ENCODE measurements around the gene SUSD4.
A peak's percentile ranks its signal among the peaks of the same experiment; 100 is the strongest.

Gene SUSD4

GRCh38 chr1:223188618-223189356 is 175.2 kb downstream of the SUSD4 start:
- DNase-seq (ENCODE audit: low read depth, low spot score): no peak

DNA sequence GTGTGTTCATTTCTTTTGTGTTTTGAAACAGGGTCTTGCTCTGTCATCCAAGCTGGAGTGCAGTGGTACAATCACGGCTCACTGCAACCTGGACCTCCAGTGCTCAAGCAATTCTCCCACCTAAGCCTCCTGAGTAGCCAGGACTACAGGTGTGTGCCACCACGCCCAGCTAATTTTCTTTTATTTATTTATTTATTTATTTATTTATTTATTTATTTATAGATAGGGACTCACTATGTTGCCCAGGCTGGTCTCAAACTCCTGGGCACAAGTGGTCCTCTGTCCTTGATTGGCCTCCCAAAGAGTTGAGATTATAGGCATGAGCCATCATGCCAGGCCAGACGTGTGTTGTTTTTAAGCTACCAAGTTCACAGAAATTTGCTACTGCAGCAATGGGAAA is 177.2 kb downstream of the SUSD4 start:
- DNase-seq (ENCODE audit: low read depth, low spot score): no peak

DNA sequence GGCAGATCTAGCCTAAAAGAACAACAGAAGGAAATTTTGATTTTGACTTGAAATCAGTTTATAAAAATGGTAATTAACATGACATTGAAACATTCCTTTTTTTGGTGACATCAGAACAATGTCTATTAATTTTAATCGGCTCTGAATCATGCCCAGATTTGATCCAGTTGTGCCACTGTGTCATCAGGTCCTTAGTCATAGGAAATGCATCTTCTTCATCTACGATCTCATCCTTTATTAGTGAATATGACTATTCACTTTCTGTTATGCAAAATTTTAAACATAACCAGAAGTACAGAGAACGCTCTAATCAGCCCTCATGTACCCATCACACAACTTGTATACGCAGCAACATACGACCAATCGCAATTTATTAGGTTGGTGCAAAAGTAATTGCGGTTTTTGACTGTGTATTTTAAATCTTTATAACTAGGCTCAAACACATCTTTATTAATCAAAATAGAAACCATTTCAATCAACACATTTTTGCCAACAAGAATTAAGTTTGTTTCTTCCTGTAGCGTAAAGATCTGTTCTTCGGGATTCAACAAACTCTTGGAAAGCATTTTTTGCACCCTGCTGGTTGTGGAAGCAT is 180.6 kb downstream of the SUSD4 start:
- DNase-seq (ENCODE audit: low read depth, low spot score): no peak

GRCh38 chr1:223180731-223181321 is 183.2 kb downstream of the SUSD4 start:
- DNase-seq (ENCODE audit: low read depth, low spot score): no peak

- no peak for DNase-seq (ENCODE audit: low read depth, low spot score)
Observed at GRCh38 chr1:223179786-223180185, 184.2 kb downstream of the SUSD4 start.

GRCh38 chr1:223179280-223179679 is 184.7 kb downstream of the SUSD4 start:
- DNase-seq (ENCODE audit: low read depth, low spot score): no peak

GRCh38 chr1:223177681-223178080 is 186.3 kb downstream of the SUSD4 start:
- no peak for DNase-seq (ENCODE audit: low read depth, low spot score)

DNA sequence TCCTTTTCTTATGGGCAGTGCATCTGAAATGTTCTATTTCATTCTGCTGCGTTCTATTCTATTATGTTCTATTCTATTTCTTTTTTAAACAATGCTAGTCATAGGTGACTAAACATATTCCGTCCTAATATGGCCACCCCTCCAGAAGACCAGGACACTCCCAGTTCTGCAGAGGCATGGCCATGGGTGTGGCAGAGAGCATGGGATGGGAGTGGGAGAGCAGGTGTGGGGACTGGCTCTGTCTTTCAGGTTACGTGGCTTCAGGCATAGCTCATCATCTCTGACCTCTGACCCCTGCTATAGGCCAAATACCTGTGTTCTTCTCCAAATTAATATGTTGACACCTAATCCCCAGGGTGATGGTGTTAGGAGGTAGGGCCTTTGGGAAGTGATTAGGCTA is 187.5 kb downstream of the SUSD4 start:
- DNase-seq (ENCODE audit: low read depth, low spot score): no peak

GRCh38 chr1:223175633-223176032 is 188.3 kb downstream of the SUSD4 start:
- DNase-seq (ENCODE audit: low read depth, low spot score): no peak

DNA sequence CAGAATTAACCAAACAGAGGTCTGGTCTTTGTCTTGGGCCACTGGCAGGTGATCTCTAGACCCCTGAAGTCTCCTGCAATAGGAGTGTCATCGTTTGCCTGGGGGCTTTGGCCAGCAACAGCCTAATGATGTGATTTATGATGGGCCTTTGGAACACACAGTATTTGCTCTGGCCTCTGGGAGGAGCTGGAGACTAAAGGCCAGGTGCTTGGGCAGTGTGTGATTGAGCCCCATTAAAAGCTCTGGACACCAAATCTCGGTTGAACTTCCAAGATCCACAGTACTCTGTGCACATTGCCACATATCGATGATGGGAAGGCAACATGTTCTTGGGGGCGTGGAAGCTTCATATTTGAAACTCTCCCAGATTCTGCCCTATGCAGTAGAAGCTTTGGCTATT is 188.9 kb downstream of the SUSD4 start:
- DNase-seq (ENCODE audit: low read depth, low spot score): peak; percentile 84

Data from ELF-1 (cell line).